ENCODE measurements around the gene ATP8B3.

ATP8B3 gene, protein sequence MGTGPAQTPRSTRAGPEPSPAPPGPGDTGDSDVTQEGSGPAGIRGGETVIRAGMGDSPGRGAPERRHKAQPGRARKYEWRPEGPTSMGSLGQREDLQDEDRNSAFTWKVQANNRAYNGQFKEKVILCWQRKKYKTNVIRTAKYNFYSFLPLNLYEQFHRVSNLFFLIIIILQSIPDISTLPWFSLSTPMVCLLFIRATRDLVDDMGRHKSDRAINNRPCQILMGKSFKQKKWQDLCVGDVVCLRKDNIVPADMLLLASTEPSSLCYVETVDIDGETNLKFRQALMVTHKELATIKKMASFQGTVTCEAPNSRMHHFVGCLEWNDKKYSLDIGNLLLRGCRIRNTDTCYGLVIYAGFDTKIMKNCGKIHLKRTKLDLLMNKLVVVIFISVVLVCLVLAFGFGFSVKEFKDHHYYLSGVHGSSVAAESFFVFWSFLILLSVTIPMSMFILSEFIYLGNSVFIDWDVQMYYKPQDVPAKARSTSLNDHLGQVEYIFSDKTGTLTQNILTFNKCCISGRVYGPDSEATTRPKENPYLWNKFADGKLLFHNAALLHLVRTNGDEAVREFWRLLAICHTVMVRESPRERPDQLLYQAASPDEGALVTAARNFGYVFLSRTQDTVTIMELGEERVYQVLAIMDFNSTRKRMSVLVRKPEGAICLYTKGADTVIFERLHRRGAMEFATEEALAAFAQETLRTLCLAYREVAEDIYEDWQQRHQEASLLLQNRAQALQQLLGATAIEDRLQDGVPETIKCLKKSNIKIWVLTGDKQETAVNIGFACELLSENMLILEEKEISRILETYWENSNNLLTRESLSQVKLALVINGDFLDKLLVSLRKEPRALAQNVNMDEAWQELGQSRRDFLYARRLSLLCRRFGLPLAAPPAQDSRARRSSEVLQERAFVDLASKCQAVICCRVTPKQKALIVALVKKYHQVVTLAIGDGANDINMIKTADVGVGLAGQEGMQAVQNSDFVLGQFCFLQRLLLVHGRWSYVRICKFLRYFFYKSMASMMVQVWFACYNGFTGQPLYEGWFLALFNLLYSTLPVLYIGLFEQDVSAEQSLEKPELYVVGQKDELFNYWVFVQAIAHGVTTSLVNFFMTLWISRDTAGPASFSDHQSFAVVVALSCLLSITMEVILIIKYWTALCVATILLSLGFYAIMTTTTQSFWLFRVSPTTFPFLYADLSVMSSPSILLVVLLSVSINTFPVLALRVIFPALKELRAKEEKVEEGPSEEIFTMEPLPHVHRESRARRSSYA (N-terminal part only)

DNA sequence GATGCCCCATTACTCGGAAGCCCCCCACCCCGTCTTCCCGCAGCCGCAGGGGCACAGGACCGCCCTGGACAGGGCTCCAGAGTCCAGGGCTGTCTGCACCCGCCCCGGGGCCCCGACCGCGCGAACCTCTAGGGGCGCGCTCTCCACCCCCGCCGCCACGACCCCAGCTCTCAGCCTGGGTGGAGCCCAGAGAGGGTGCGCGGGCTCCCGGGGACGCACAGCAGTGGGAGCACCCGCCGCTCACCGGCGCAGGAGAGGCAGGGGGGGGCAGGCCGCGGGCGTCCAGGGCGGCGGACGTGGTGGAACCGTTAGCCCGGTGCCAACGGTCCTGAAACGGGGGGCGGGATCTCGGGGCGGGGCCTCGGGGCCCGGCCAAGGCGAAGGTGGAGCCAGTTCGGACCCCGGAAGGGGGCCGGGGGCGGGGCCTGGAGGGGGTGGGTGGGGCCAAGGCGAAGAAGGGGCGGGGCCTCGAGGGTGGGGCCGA, at the start of gene ATP8B3:
TSS of gene ATP8B3 (minus strand) at position 335 of the 484 bp plus-strand sequence. CDS start 540 bp downstream, outside the sequence.
- no peak for DNase-seq

DNA sequence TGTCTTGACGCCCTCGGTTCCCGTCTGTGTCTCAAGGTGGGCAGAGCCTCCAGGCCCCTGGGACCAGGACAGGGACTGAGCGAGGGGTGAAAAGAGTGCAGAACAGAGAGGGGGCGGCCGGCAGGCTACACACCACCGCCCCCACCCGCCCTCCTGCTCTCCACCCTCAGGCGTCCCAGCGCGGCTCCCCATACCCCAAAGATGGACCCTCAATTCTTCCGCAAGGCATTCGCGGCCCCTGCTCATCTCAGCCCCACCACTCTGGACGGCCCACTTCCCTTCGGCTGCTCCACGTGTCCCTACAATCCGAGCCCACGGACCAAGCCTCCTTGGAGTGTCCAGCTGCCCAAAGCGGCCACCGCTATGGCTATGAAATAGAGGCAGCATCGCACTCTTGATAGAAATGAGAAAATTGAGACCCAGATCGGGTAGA, 49.5 kb upstream of the ATP8B3 start:
- no peak for DNase-seq

DNA sequence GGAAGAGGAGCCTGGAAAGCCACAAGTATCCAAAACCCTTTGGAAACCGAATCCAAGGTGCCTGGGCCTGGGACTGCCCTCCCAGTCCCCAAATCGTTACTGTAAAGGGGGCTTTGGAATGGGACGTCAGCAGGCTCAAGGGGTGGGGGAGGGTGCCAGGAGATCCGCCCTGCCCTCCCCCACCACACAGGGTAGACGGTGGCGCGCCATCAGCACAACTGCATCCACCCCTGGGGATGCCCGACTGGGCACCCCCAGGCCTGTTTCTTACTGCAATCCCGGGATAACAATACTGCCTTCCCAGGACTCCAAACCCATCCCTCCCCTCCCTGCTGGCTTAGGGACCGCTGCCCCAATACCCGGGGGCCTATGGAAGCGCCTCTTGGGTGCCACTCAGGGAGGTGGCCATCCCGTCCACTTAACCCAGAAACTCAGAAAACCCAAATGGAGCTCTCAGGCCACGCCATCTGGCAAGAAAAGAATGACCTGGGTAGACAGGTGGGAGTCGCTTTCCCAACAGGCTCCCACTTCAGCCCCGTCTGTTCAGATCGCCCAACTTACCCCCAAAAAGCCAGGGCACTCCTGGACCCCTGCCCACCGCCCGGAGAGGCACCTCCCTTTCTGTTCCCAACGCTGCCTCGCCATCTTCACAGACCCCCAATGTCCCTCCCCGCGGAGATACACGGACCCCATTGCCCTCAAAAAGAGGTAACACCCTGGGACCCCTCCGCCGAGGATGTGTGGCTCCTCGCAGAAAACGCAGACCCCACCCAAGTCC, 48.9 kb upstream of the ATP8B3 start:
- DNase-seq: no peak

DNA sequence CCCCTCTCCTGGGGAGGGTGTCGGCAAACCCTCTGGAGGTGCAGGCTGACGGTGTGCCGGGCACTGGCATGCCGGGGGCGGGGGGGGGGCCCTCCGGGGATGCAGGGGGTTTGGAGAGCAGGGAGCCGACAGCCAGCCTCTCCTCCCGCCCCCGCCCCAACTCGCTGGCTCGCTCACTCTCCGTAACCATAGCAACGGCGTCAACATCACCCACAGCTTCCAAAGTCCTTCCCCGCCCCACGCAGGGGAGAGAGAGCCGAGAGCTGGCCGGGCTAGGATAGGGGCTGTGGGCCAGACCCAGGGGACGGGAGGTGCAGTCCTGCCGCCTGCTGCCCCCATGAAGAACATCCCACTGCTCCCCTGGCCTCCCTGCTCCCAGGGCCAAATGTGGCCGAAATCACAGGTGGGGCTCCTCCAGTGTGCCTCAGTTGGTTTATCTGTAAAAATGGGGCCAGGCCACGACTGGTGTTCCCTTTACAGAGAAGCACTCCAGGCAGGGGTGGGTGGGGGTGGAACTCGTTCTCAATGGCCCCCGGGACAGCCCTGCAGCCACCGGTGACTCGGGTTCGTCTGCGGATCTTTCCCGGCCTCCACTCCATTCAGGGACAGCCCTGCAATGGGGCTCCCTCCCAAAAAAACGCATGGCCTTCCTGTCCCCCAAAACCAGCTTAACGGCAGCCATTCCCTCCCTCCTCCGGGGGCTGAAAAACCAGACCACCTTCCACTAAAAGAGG, 48.1 kb upstream of the ATP8B3 start:
- no peak for DNase-seq

DNA sequence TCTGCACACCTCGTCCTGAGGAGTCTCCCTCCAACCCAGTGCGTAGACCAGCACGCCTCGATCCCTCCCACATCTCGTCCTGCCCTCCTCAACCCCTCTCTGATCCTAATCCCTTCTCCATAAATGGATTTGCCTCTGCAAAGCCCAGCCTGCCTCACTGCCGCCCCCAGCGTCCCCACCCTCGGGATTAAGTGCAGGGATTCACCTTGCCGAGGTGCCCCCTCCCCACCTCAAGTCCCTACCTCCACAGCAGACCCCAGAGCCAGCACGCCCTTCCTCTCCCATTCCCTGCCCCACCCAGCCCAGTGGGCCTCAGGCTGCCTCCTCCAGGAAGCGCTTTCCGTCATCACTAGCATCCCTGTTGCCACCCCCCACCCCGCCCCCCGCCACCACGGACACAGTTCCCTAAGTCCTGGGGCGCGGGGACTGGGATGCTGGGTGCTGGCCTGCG, 47.3 kb upstream of the ATP8B3 start:
- DNase-seq: no peak

DNA sequence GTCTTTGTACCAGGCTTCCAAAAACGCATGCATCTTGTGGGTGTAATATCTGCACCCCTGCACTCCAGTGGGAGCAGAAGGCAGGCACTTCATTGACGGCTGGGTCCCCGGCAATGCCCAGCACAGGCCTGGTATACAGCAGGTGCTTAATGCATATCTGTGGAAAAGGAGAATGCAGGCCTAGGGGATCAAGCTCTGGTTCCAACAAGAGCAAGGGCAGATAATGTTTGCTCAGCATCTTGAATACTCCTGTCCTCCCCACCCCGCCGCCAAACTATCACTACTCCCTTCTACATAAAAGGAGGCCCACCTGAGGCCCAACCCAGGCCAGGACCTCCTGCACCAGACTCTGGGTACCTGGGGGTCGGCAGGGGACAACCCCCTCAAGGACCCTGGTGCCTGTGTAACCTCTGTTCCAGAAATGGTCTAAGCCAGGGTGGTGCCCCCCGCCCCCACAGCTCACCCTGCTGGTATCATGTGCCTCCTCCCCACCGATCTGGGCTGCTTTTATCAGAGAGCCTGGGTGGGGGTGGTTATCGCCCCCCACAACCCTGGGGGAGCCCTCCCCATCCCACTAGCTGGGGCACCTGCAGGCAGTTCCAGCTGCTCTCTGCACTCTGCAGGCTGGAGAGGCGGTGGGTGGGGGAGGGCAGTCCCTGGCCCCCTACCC, 46.5 kb upstream of the ATP8B3 start:
- DNase-seq: no peak

DNA sequence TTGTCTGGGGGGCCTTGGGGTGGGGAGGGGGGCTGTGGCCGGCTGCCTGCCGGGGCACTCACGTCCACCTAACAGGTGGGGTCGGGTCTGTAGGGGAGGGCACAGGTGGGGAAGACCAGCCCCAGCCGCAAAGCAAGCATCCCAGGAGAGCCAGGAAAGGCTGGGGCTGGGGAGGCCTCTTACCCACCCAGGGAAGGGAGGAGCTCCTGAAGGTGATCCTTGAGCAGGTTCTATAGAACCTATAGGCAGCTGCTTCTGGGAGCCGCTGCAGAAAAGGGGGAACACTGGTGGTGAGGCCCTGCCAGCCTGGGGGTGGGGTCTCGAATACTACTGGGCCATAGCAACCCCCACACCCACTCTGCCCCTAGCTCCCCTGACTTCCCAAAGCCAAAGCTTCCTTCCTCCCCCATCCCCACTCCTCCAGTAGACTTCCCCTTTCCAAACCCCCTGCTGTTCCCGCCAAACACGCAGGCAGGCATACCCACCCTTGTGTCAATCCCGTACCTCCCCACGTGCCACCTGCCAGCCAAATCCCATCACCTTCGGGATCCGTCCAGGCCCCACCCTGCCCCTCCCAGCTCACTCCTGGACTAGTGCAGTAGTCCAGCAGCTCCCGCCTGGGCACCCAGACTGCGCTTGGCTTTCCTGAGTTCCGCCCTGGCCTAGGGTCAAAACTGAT, 45.7 kb upstream of the ATP8B3 start:
- DNase-seq: no peak

DNA sequence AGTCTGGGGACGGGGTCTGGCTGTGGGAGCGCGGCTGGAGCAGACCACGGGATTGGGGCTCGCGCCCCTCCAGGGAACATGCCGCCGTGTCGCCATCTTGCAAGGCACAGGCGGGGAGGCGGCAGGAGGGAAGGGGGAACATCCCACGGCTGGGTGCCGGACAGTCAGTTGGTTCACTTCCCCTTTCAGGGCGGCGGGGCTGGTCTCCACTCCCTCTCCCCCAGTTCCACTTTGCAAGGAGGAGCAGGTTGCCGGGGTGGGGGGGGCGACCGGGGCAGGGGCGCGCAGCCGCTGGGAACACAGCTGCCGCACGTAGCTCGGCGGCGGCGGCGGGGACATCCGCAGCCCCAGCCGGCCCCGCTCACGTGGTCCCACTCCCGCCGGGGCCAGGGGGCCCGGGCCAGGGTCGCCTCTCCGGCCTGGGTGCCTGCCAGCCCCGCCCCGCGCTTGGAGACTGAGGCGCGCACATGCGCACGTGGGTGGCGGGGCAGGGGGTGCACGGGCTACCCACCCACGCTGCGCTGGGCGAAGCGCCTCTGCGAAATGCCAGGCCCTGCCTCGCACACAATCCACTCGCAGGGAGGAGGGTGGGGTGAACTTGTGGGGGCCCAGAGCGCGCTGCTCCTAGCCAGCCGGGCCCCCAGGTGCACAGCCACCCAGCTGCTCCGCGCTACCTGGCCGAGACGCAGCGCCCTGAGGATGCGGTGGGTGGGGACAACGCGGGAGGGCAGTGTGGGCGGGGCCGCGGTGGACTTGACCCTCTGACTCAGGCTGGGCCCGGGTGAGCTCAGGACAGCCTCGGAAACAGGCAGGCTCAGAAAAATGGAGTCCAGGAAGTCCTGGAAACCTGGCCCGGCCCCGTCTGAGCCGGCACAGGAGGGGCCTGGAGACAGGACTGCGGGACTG, 44.9 kb upstream of the ATP8B3 start:
- DNase-seq: peak; percentile 52

DNA sequence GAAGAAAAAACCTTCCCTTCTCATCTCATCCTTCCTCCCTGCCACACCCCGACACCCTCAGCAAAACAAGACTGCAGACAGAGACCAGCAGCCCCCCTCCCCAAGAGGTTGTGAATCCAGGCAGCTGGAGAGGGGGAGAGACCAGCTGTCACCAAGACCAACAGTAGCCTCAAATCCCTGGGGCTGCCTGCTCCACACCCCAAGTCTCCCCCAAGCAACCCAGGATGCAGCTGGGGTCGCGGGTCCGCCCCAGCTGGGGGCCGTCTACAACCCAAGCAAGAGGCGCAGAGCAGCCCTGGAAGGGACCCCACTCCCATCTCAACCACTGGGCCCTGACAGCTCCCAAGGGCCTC, 44.2 kb upstream of the ATP8B3 start:
- no peak for DNase-seq

DNA sequence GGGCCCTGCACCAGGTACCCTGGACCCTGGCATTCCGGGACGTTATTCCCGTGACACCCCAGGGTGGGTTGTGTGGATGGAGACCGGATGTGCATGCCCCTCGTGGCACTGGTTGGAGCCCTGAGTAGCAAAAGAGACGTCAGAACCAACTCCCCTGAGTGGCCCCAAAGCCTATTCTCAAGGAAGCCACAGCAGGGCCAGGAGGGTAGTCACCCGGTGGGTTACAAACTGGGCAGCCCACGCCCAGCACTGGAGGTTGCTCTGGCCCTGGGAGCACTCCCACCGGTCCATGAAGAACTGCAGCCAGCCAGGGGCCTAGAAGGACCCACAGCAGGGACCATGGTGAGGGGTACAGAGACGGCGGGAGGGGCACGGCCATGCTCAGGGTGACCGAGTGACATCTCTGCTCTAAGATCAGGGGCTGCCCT, 43.8 kb upstream of the ATP8B3 start:
- no peak for DNase-seq

DNA sequence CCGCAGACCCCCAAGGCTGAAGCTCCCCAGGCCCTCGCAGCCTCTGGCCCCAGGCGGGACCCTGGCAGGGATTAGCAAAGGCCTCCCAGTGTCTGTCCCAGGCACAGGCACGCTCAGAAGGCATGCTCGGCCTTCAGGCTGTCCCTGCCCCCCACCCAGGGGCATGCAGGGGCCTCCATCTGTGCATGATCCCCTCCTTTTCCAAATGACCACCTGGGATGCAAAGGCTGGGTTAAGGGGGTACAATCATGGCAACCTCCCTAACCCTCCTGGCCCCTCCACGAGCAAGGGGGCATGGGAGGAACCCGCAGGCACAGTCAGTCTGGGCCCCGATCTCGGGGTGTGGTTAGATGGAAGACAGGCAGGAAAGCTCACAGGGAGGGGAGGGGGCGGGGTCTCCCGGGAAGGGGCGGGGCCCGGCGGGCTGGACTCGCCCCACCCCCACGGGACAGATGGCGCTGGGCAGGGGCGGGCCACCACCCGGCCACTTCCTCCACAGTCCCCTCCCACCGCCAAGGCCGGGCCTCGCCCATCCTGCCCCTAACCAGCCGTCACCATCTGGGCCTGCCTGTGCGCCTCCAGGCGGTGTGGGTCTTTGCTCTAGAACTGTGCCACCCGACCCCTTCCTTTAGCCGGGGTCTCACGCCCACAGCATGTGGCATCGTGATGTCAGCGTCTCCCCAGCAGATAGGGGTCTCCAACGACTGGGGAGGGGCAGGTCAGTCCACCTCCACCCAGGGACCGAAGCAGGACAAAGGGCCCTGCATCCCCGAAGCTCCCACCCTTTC, 43.2 kb upstream of the ATP8B3 start:
- peak; percentile 50 for DNase-seq

DNA sequence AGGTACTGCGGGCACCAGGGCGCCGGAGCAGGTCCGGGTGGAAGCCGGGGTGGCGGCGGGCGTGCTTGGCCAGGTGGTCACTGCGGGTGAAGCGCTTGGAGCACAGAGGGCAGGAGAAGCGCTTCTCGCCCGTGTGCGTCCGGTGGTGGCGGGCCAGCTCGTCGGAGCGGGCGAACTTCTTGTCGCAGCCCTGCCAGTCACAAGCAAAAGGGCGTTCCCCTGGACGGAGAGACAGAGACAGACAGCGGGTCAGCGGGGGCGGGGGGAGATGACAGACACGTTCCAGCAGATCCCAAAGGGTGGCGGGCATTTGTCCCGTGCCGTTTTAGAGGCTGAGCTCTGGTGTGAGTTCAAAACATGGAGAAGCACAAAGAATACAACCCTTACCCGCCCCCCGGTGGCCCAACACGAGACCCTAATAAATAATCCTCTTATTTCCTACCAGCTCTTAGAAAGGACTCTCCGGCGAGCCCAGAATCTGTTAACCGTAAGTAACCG, 42.5 kb upstream of the ATP8B3 start:
- no peak for DNase-seq

DNA sequence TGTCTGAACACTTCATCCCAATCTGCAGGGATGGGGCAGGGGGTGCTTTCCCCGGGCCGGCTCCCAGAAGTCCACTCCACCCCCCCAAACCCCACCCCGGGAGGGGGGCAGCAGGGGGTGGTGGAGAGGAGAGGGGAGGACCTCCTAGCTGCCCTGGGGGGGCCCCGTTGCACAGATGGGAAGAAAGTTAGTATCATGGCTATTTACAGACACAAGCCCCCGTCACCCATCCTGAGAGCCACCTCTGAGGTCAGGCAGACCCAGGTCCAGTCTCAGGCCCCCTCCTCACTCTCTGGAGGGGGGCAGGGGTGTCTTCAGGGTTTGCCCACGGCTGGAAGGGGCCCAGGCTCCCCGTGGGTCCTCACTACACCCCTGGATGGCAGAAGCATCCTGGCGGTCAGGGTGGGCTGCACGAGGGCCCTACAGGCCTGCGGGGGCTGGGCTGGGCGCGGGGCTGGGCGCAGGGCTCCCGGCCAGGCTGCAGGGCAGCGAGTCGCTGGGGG, 42.0 kb upstream of the ATP8B3 start:
- no peak for DNase-seq

DNA sequence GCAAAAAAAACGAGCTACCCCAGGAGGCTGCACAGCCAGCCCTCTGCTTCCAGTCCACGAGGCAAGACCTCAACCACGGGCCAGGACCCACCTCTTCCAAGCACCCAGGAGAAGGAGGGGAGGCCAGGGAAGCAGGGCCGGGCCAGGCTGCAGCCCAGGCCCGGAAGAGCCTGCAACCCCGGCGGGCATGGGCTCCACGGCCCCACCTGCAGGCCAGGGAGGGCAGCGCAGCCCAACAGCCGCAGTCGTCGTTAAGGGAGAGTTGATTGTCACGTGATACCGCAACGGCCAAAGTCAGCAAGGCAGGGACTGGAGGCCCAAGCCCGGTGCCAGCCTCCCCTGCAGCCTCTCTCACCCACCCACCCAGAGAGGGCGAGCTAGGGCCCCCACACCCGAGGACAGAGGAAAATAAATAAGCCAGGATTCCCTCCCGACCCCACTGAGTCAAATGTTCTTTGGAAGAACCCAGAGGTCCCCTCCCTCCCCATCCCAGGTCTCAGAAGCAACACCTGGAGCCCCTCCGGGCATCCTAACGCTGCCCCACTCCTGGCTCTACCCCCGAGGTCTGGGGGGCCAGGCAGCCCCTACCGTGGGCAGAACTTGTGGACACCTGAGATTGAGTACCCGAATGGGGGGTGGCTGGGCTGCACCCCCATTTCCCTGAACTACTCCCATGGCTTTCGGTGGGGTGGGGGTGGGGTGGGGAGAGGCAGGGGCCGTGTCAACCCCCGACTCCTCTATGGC, 41.4 kb upstream of the ATP8B3 start:
- DNase-seq: peak; percentile 32

DNA sequence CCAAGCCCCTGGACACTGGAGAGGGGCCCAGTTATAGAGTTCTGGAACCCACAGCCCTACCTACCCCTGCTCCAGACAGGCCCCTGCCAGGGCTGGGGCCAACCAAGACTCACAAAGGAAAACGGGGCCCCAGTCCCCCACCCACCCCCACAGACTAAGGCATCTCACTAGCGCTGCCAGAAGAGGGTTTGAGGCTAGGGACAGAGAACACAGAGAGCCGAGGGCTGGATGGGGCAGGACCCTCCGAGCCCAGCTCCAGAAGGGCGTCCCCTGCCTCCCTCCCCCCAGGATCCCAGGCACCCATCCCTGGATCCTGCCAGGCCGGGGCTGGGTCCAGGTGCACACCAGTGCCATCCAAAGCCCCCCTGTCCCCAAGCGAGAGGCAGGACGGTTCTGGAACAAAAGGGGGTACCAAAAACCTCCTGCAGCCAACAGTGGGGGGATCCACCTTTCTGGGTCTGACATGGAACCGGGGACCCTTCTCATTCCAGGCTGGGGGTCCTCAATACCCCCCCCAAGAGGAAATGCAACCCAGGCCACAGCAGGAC, 40.6 kb upstream of the ATP8B3 start:
- DNase-seq: no peak

All from SIG-M5 (cell line).